HL-60 (cell line): Measurements from ENCODE around the gene PRSS53.

ENCODE experiments used
- CTCF ChIP-seq: IDR thresholded peaks from one replicate; pipeline ENCODE4 v1.5.1; 2011; ENCODE audit warnings: low read length, control low read depth, inconsistent platforms; ENCODE audit not compliant: insufficient read depth
- GABPA ChIP-seq: IDR thresholded peaks from 2 replicates; pipeline ENCODE4 v1.6.1; 2012; ENCODE audit warnings: low read depth

- TF ChIP-seq CTCF = no peak
- TF ChIP-seq GABPA = no peak; the same call in 1 of the 2 replicates
Observed at GRCh38 chr16:31073142-31073969, 15.4 kb downstream of the PRSS53 start.
